Nephron progenitor cell (in vitro differentiated cells): Measurements from ENCODE around the gene LTBP4.
"Not testable (repeated sequence)": the region's sequence is repeated elsewhere in the genome, so short reads cannot be mapped to it uniquely, and the experiment has no call there.

Experiments used
- DNase-seq: peaks from one replicate; pipeline ENCODE4 v3.0.0; 2021
- H3K27ac Mint-ChIP-seq: 2 replicates; pipeline ENCODE4 v1.8.0; 2021; ENCODE audit warnings: mild to moderate bottlenecking, moderate library complexity, mixed read lengths
- H3K27me3 Mint-ChIP-seq: 2 replicates; pipeline ENCODE4 v1.8.0; 2021; ENCODE audit warnings: mild to moderate bottlenecking, low read depth, mixed read lengths; ENCODE audit not compliant: poor library complexity
- H3K36me3 Mint-ChIP-seq: 2 replicates; pipeline ENCODE4 v1.8.0; 2021; ENCODE audit warnings: low read depth, mixed read lengths
- H3K4me1 Mint-ChIP-seq: 2 replicates; pipeline ENCODE4 v1.8.0; 2021; ENCODE audit warnings: mixed read lengths
- H3K4me3 Mint-ChIP-seq: 2 replicates; pipeline ENCODE4 v1.8.0; 2021; ENCODE audit warnings: mild to moderate bottlenecking, moderate library complexity, mixed read lengths
- H3K9me3 Mint-ChIP-seq: 2 replicates; pipeline ENCODE4 v1.8.0; 2021; ENCODE audit warnings: mild to moderate bottlenecking, moderate library complexity, mixed read lengths
- CTCF ChIP-seq: fragments of 200-600 bp; sonication (generic); IDR thresholded peaks from 2 replicates; pipeline ENCODE4 v1.5.0; 2021; ENCODE audit warnings: antibody characterized with exemption

Gene LTBP4

GRCh38 chr19:40621966-40622772, 21.0 kb downstream of the LTBP4 start:
- H3K27me3 Mint-ChIP-seq, result no peaks in the 10 kb centered on the region
- no peaks in the 10 kb centered on the region for H3K9me3 Mint-ChIP-seq
- peaks cover 67% of the 10 kb centered on the region for H3K36me3 Mint-ChIP-seq
- no peak overlapping the region for H3K4me3 Mint-ChIP-seq
- no peak for DNase-seq
- peak overlapping the region; percentile 19 for H3K27ac Mint-ChIP-seq
- no peak for TF ChIP-seq CTCF
- peaks cover 40% of the 10 kb centered on the region for H3K4me1 Mint-ChIP-seq

GRCh38 chr19:40622773-40623075, 21.6 kb downstream of the LTBP4 start:
- no peak overlapping the region for H3K27ac Mint-ChIP-seq
- H3K36me3 Mint-ChIP-seq, result peaks cover 70% of the 10 kb centered on the region
- TF ChIP-seq CTCF, result no peak
- H3K27me3 Mint-ChIP-seq, result no peaks in the 10 kb centered on the region
- no peaks in the 10 kb centered on the region for H3K9me3 Mint-ChIP-seq
- peaks cover 40% of the 10 kb centered on the region for H3K4me1 Mint-ChIP-seq
- DNase-seq, result no peak
- no peak overlapping the region for H3K4me3 Mint-ChIP-seq

- no peaks in the 10 kb centered on the region for H3K27me3 Mint-ChIP-seq
- H3K4me1 Mint-ChIP-seq, result peaks cover 40% of the 10 kb centered on the region
- peak overlapping the region; percentile 13 for H3K4me3 Mint-ChIP-seq
- H3K27ac Mint-ChIP-seq, result no peak overlapping the region
- peaks cover 68% of the 10 kb centered on the region for H3K36me3 Mint-ChIP-seq
- H3K9me3 Mint-ChIP-seq, result no peaks in the 10 kb centered on the region
- no peak for TF ChIP-seq CTCF
- DNase-seq, result peak; percentile 87
These were observed 22.5 kb downstream of the LTBP4 start for GRCh38 chr19:40623403-40624251.

- H3K27me3 Mint-ChIP-seq, DNase-seq, H3K27ac Mint-ChIP-seq, H3K9me3 Mint-ChIP-seq, H3K4me3 Mint-ChIP-seq: not testable (repeated sequence)
- Mint-ChIP-seq H3K36me3 (peaks cover 60% of the 10 kb centered on the region), H3K4me1 (peaks cover 40% of the 10 kb centered on the region)
These were observed 23.4 kb downstream of the LTBP4 start for GRCh38 chr19:40624369-40625153.

GRCh38 chr19:40625406-40626120, 24.4 kb downstream of the LTBP4 start:
- DNase-seq, result no peak
- TF ChIP-seq CTCF, result no peak
- no peak overlapping the region for H3K4me3 Mint-ChIP-seq
- no peaks in the 10 kb centered on the region for H3K27me3 Mint-ChIP-seq
- H3K9me3 Mint-ChIP-seq, result no peaks in the 10 kb centered on the region
- H3K27ac Mint-ChIP-seq, result no peak overlapping the region
- H3K36me3 Mint-ChIP-seq, result peaks cover 60% of the 10 kb centered on the region
- H3K4me1 Mint-ChIP-seq, result peaks cover 42% of the 10 kb centered on the region
